ENCODE results near the gene SNRNP200.
"Not testable (repeated sequence)": the region's sequence is repeated elsewhere in the genome, so short reads cannot be mapped to it uniquely, and the experiment has no call there.

The SNRNP200 gene

GRCh38 chr2:96325041-96325883 lies 19.9 kb upstream of the SNRNP200 start, which contains the start of gene ITPRIPL1:
Gene ITPRIPL1, plus strand, starts transcription at chr2:96325317. Its CDS starts 523 bp downstream, at chr2:96325840.
- DNase-seq (ENCODE audit: low spot score): no peak

- no peak for DNase-seq (ENCODE audit: low spot score)
Measured at GRCh38 chr2:96324721-96325040, 19.3 kb upstream of the SNRNP200 start.

- DNase-seq (ENCODE audit: low spot score): no peak
Measured at GRCh38 chr2:96323849-96324248, 18.5 kb upstream of the SNRNP200 start.

GRCh38 chr2:96320728-96321622 lies 15.6 kb upstream of the SNRNP200 start:
- DNase-seq (ENCODE audit: low spot score): peak; percentile 14

- no peak for DNase-seq (ENCODE audit: low spot score)
Measured at GRCh38 chr2:96320326-96320725, 15.0 kb upstream of the SNRNP200 start.

- DNase-seq (ENCODE audit: low spot score): no peak
Measured at GRCh38 chr2:96319396-96319795, 14.1 kb upstream of the SNRNP200 start.

- DNase-seq (ENCODE audit: low spot score): no peak
Measured at GRCh38 chr2:96318723-96319122, 13.4 kb upstream of the SNRNP200 start.

GRCh38 chr2:96317584-96317997 lies 12.2 kb upstream of the SNRNP200 start:
- DNase-seq (ENCODE audit: low spot score): no peak

GRCh38 chr2:96316999-96317398 lies 11.7 kb upstream of the SNRNP200 start:
- DNase-seq (ENCODE audit: low spot score): no peak

GRCh38 chr2:96315400-96316071 lies 10.2 kb upstream of the SNRNP200 start:
- DNase-seq (ENCODE audit: low spot score): no peak

- DNase-seq (ENCODE audit: low spot score): no peak
Measured at GRCh38 chr2:96315005-96315399, 9.7 kb upstream of the SNRNP200 start.

GRCh38 chr2:96308248-96308647 lies 2.9 kb upstream of the SNRNP200 start:
- no peak for DNase-seq (ENCODE audit: low spot score)

- no peak for DNase-seq (ENCODE audit: low spot score)
Measured at GRCh38 chr2:96306370-96306769, 1.0 kb upstream of the SNRNP200 start.

GRCh38 chr2:96305979-96306308 lies 598 bp upstream of the SNRNP200 start:
- no peak for DNase-seq (ENCODE audit: low spot score)

GRCh38 chr2:96304606-96305005 lies 740 bp downstream of the SNRNP200 start:
- DNase-seq (ENCODE audit: low spot score): no peak

- no peak for DNase-seq (ENCODE audit: low spot score)
Measured at GRCh38 chr2:96301865-96302264, 3.5 kb downstream of the SNRNP200 start.

GRCh38 chr2:96296925-96297324 lies 8.4 kb downstream of the SNRNP200 start:
- DNase-seq (ENCODE audit: low spot score): no peak

GRCh38 chr2:96294271-96294670 lies 11.1 kb downstream of the SNRNP200 start:
- not testable (repeated sequence) for DNase-seq (ENCODE audit: low spot score)

- DNase-seq (ENCODE audit: low spot score): no peak
Measured at GRCh38 chr2:96291751-96292150, 13.6 kb downstream of the SNRNP200 start.

- DNase-seq (ENCODE audit: low spot score): no peak
Measured at GRCh38 chr2:96287273-96287856, 18.0 kb downstream of the SNRNP200 start.

GRCh38 chr2:96276787-96277499 lies 28.4 kb downstream of the SNRNP200 start:
- no peak for DNase-seq (ENCODE audit: low spot score)

Measured in LoVo (cell line).